H1 (cell line): Measurements from ENCODE around the gene TDP1. TPM values are rescaled to one million over a fixed set of nuclear protein-coding genes. Genes with fewer than 3 reads are reported as not detected.

Experiments used
- E2F6 ChIP-seq: IDR thresholded peaks from 2 replicates; pipeline ENCODE4 v1.6.1; 2012; ENCODE audit warnings: inconsistent platforms
- RXRA ChIP-seq: IDR thresholded peaks from 2 replicates; pipeline ENCODE4 v1.6.1; 2011; ENCODE audit warnings: low read depth, mild to moderate bottlenecking, low read length, moderate library complexity; ENCODE audit not compliant: insufficient read depth
- polyA plus RNA-seq, 7 experiments: library from polyadenylated mRNA; depleted of rRNA in 3 of 7; stranded (reverse) in 5 of 7; unstranded in 2 of 7; fragments of >200 nt in 5 of 7; fragments of 200-250 nt in 2 of 7; gene quantifications; 1 replicate in 5 of 7; 2 replicates in 1 of 7; 4 replicates in 1 of 7; pipeline versions ENCODE4 v1.2.1 to v1.2.3, GENCODE V29; 2011 to 2013; ENCODE audit warnings: missing spikeins in 2 of 7, mixed read lengths in 2 of 7
- total RNA-seq: library from RNA; stranded (reverse); fragmentation: NEBNext Ultra II Directional; extraction: Animal tissue kit (Norgen Biotek cat#: 25700); gene quantifications from 2 replicates; pipeline ENCODE4 v1.2.1, GENCODE V29; 2021

TDP1 gene
- total and polyA plus RNA-seq, 2 of the 8 experiments (the other 6 are each of a cell fraction or from before 2014, with no cell fraction given), result 32.2 to 69.9 TPM

GRCh38 chr14:89918721-89919120, 37.0 kb upstream of the TDP1 start (continued):
- TF ChIP-seq E2F6, result no peak
- no peak for TF ChIP-seq RXRA
- TF ChIP-seq, all 59 proteins: peak for 0
